H1 (cell line): Measurements from ENCODE around the gene GPC3. TPM values are rescaled to one million over a fixed set of nuclear protein-coding genes. Genes with fewer than 3 reads are reported as not detected.

Experiments used
- CTCF ChIA-PET: fragments of 300-600 bp; sonication (Branson Sonifier 250); formaldehyde crosslinking; loops from one replicate; lab custom pipeline; 2021; ENCODE audit not compliant: partially characterized antibody; lab: Charles Lee
- POLR2A ChIA-PET: fragments of 300-600 bp; sonication (Branson Sonifier 250); formaldehyde crosslinking; loops from one replicate; lab custom pipeline; 2021; ENCODE audit warnings: inconsistent platforms; ENCODE audit not compliant: partially characterized antibody; lab: Charles Lee
- DNase-seq, 2 experiments: peaks; one replicate each; pipeline versions ENCODE4 v3.0.0 to v3.0.0-alpha.2; 2010 to 2022; ENCODE audit warnings: low spot score in 2 of 2, low read depth in 1 of 2, mixed read lengths in 1 of 2
- FAIRE-seq: peaks from 2 replicates; lab custom pipeline; 2011; peaks lifted over from hg19 to GRCh38; lab: Jason Lieb, UNC
- H2AFZ ChIP-seq: 2 replicates; pipeline ENCODE4 v1.8.1; 2012; ENCODE audit warnings: low read length, inconsistent platforms
- H2AK5ac ChIP-seq: 2 replicates; pipeline ENCODE4 v1.6.1; 2013; ENCODE audit warnings: low read depth, low read length
- H2BK120ac ChIP-seq: replicated peaks from 2 replicates; pipeline ENCODE3; 2013; ENCODE audit warnings: low read depth, low read length, inconsistent platforms
- H2BK12ac ChIP-seq: 2 replicates; pipeline ENCODE4 v1.6.1; 2013; ENCODE audit warnings: low read depth, low read length
- H2BK15ac ChIP-seq: 2 replicates; pipeline ENCODE4 v1.6.1; 2013; ENCODE audit warnings: low read length
- H2BK20ac ChIP-seq: 2 replicates; pipeline ENCODE4 v1.6.1; 2013; ENCODE audit warnings: low read length
- H2BK5ac ChIP-seq: 2 replicates; pipeline ENCODE4 v1.6.1; 2013; ENCODE audit warnings: low read depth, low read length
- H3K14ac ChIP-seq: 2 replicates; pipeline ENCODE4 v1.6.1; 2013; ENCODE audit warnings: inconsistent platforms; ENCODE audit not compliant: insufficient read length
- H3K18ac ChIP-seq: 2 replicates; pipeline ENCODE4 v1.6.1; 2013; ENCODE audit warnings: low read length; ENCODE audit errors: extremely low read depth
- H3K23ac ChIP-seq: 2 replicates; pipeline ENCODE4 v1.6.1; 2013; ENCODE audit warnings: inconsistent platforms; ENCODE audit not compliant: insufficient read length
- H3K23me2 ChIP-seq: 2 replicates; pipeline ENCODE4 v1.6.1; 2013; ENCODE audit warnings: low read depth, low read length
- H3K27ac ChIP-seq: 2 replicates; pipeline ENCODE4 v1.6.1; 2011; ENCODE audit warnings: low read depth, low read length, inconsistent platforms
- H3K27me3 ChIP-seq, 4 experiments: replicated peaks in 1 of 4; 1 replicate in 1 of 4; 2 replicates in 3 of 4; pipeline versions ENCODE4 v1.6.1 to v1.8.1; 2011 to 2013; ENCODE audit warnings: low read length in 3 of 4, mild to moderate bottlenecking in 3 of 4, inconsistent platforms in 2 of 4, mixed read lengths in 2 of 4, moderate library complexity in 1 of 4; ENCODE audit not compliant: control insufficient read depth in 3 of 4, insufficient read depth in 3 of 4; ENCODE audit errors: extremely low read depth in 1 of 4
- H3K36me3 ChIP-seq, 4 experiments: 2 replicates each; pipeline versions ENCODE4 v1.6.1 to v1.8.1; 2011 to 2013; ENCODE audit warnings: mild to moderate bottlenecking in 4 of 4, low read length in 3 of 4, moderate library complexity in 2 of 4, control low read depth in 1 of 4, inconsistent platforms in 1 of 4; ENCODE audit not compliant: insufficient read depth in 4 of 4, control insufficient read depth in 2 of 4
- H3K4ac ChIP-seq: replicated peaks from 2 replicates; pipeline ENCODE3; 2013; ENCODE audit warnings: low read length, low read depth, mixed read lengths, inconsistent platforms; ENCODE audit not compliant: insufficient read length
- H3K4me1 ChIP-seq, 4 experiments: replicated peaks in 1 of 4; 1 replicate in 1 of 4; 2 replicates in 3 of 4; pipeline versions ENCODE4 v1.6.1 to v1.8.1; 2011 to 2013; ENCODE audit warnings: low read length in 3 of 4, inconsistent platforms in 2 of 4, mixed read lengths in 1 of 4; ENCODE audit not compliant: insufficient read depth in 4 of 4, control insufficient read depth in 3 of 4
- H3K4me2 ChIP-seq, 2 experiments: 2 replicates each; pipeline versions ENCODE4 v1.6.1 to v1.8.1; 2011 to 2013; ENCODE audit warnings: low read depth in 2 of 2, low read length in 2 of 2, control low read depth in 1 of 2, inconsistent platforms in 1 of 2, mild to moderate bottlenecking in 1 of 2; ENCODE audit not compliant: insufficient read depth in 1 of 2
- H3K4me3 ChIP-seq, 4 experiments: fragments of 200-600, 300-600 bp in 1 of 4; sonication (generic), shearing (Covaris generic), sonication (Bioruptor Twin) in 1 of 4; 2 replicates each; pipeline versions ENCODE4 v1.5.1 to v1.8.1; 2011 to 2016; ENCODE audit warnings: low read length in 4 of 4, low read depth in 3 of 4, control low read depth in 2 of 4, inconsistent platforms in 2 of 4, mild to moderate bottlenecking in 2 of 4, mixed read lengths in 1 of 4, moderate library complexity in 1 of 4; ENCODE audit not compliant: insufficient read depth in 2 of 4; ENCODE audit errors: extremely low read depth in 1 of 4
- H3K56ac ChIP-seq: replicated peaks from 2 replicates; pipeline ENCODE3; 2013; ENCODE audit warnings: low read depth, mild to moderate bottlenecking, mixed read lengths, low read length, inconsistent platforms; ENCODE audit not compliant: insufficient read length
- H3K79me1 ChIP-seq: 2 replicates; pipeline ENCODE4 v1.6.1; 2013; ENCODE audit warnings: low read depth, low read length, control low read depth
- H3K79me2 ChIP-seq, 2 experiments: 2 replicates each; pipeline versions ENCODE4 v1.6.1 to v1.8.1; 2012 to 2013; ENCODE audit warnings: low read length in 2 of 2, mild to moderate bottlenecking in 2 of 2, inconsistent platforms in 1 of 2; ENCODE audit not compliant: insufficient read depth in 2 of 2, control insufficient read depth in 1 of 2
- H3K9ac ChIP-seq, 4 experiments: replicated peaks in 1 of 4; 1 replicate in 1 of 4; 2 replicates in 3 of 4; pipeline versions ENCODE4 v1.6.1 to v1.8.1; 2011 to 2013; ENCODE audit warnings: low read depth in 3 of 4, low read length in 3 of 4, control low read depth in 2 of 4, mild to moderate bottlenecking in 2 of 4, moderate library complexity in 2 of 4, inconsistent platforms in 1 of 4; ENCODE audit errors: extremely low read depth in 1 of 4
- H3K9me3 ChIP-seq, 2 experiments: 2 replicates each; pipeline versions ENCODE4 v1.6.1 to v1.8.1; 2012 to 2013; ENCODE audit warnings: mild to moderate bottlenecking in 2 of 2, moderate library complexity in 2 of 2, control low read depth in 1 of 2, inconsistent platforms in 1 of 2, low read depth in 1 of 2, low read length in 1 of 2, mixed read lengths in 1 of 2; ENCODE audit not compliant: insufficient read depth in 2 of 2
- H4K20me1 ChIP-seq, 2 experiments: replicated peaks in 1 of 2; 2 replicates each; pipeline versions ENCODE3 to v1.8.1; 2011 to 2013; ENCODE audit warnings: inconsistent platforms in 2 of 2, low read length in 2 of 2, mild to moderate bottlenecking in 1 of 2; ENCODE audit not compliant: insufficient read depth in 2 of 2, control insufficient read depth in 1 of 2
- H4K5ac ChIP-seq: 2 replicates; pipeline ENCODE4 v1.6.1; 2013; ENCODE audit warnings: low read length, low read depth, mixed read lengths, inconsistent platforms; ENCODE audit not compliant: insufficient read length
- H4K8ac ChIP-seq: 2 replicates; pipeline ENCODE4 v1.8.0; 2013; ENCODE audit warnings: mild to moderate bottlenecking, moderate library complexity, low read length, inconsistent platforms; ENCODE audit not compliant: insufficient read depth; ENCODE audit errors: extremely low read depth
- H4K91ac ChIP-seq: replicated peaks from 2 replicates; pipeline ENCODE3; 2013; ENCODE audit warnings: low read length, mixed read lengths, inconsistent platforms; ENCODE audit not compliant: insufficient read length
- CHD2 ChIP-seq: IDR thresholded peaks from 2 replicates; pipeline ENCODE4 v1.6.1; 2012; ENCODE audit warnings: low read length, improper control_type of control experiment
- CTBP2 ChIP-seq: IDR thresholded peaks from 2 replicates; pipeline ENCODE4 v1.7.0; 2011; ENCODE audit warnings: borderline replicate concordance, mild to moderate bottlenecking, moderate library complexity, mixed read lengths, low read length; ENCODE audit not compliant: insufficient read depth, insufficient read length
- FOSL1 ChIP-seq: IDR thresholded peaks from 2 replicates; pipeline ENCODE4 v1.6.1; 2011; ENCODE audit warnings: mild to moderate bottlenecking, low read depth, low read length, moderate library complexity; ENCODE audit not compliant: insufficient read depth
- NRF1 ChIP-seq: IDR thresholded peaks from 2 replicates; pipeline ENCODE4 v1.6.1; 2011; ENCODE audit warnings: mild to moderate bottlenecking, low read depth, low read length, improper control_type of control experiment
- POU5F1 ChIP-seq: IDR thresholded peaks from 2 replicates; pipeline ENCODE4 v1.6.1; 2011; ENCODE audit warnings: low read depth, mild to moderate bottlenecking, low read length, moderate library complexity
- RAD21 ChIP-seq, 2 experiments: IDR thresholded peaks in 1 of 2; conservative IDR thresholded peaks in 1 of 2; 2 replicates each; pipeline ENCODE4 v1.6.1; 2011; ENCODE audit warnings: low read depth in 2 of 2, low read length in 2 of 2, improper control_type of control experiment in 1 of 2, inconsistent platforms in 1 of 2, mild to moderate bottlenecking in 1 of 2, moderate library complexity in 1 of 2
- RXRA ChIP-seq: IDR thresholded peaks from 2 replicates; pipeline ENCODE4 v1.6.1; 2011; ENCODE audit warnings: low read depth, mild to moderate bottlenecking, low read length, moderate library complexity; ENCODE audit not compliant: insufficient read depth
- SP1 ChIP-seq: IDR thresholded peaks from 2 replicates; pipeline ENCODE4 v1.6.1; 2011; ENCODE audit warnings: low read depth, low read length
- WGBS, 2 experiments: shearing (Covaris generic) in 1 of 2; methylation state at CpG; one replicate each; pipeline versions ENCODE4 v1.1.6 to v1.1.7; 2013 to 2015; ENCODE audit warnings: low lambda C conversion rate in 2 of 2, mixed read lengths in 2 of 2, inconsistent platforms in 1 of 2, low coverage in 1 of 2, missing lambda C conversion rate in 1 of 2; ENCODE audit not compliant: insufficient replicate concordance in 2 of 2, insufficient coverage in 1 of 2, insufficient read length in 1 of 2; ENCODE audit errors: extremely low coverage in 1 of 2, missing lambda C conversion rate in 1 of 2; 5-methylcytosine and 5-hydroxymethylcytosine counted together
- polyA plus RNA-seq, 7 experiments: library from polyadenylated mRNA; depleted of rRNA in 3 of 7; stranded (reverse) in 5 of 7; unstranded in 2 of 7; fragments of >200 nt in 5 of 7; fragments of 200-250 nt in 2 of 7; gene quantifications; 1 replicate in 5 of 7; 2 replicates in 1 of 7; 4 replicates in 1 of 7; pipeline versions ENCODE4 v1.2.1 to v1.2.3, GENCODE V29; 2011 to 2013; ENCODE audit warnings: missing spikeins in 2 of 7, mixed read lengths in 2 of 7
- total RNA-seq: library from RNA; stranded (reverse); fragmentation: NEBNext Ultra II Directional; extraction: Animal tissue kit (Norgen Biotek cat#: 25700); gene quantifications from 2 replicates; pipeline ENCODE4 v1.2.1, GENCODE V29; 2021
- TF ChIP-seq, protein P1 (sequence below): IDR thresholded peaks from 2 replicates; pipeline ENCODE4 v1.6.1; 2012; ENCODE audit warnings: inconsistent platforms
- TF ChIP-seq, protein P2 (sequence below), 3 experiments: IDR thresholded peaks; 1 replicate in 2 of 3; 2 replicates in 1 of 3; pipeline versions ENCODE4 v1.5.1 to v1.6.1; 2011; ENCODE audit warnings: low read length in 3 of 3, mild to moderate bottlenecking in 3 of 3, inconsistent platforms in 2 of 3, low read depth in 1 of 3, moderate library complexity in 1 of 3; ENCODE audit not compliant: insufficient read depth in 1 of 3; ENCODE audit errors: control extremely low read depth in 1 of 3

GPC3 gene
- total and polyA plus RNA-seq, 2 of the 8 experiments (the other 6 are each of a cell fraction or from before 2014, with no cell fraction given), result 64.8 to 71.9 TPM

- Histone ChIP-seq H4K91ac (no peak overlapping the region), H2BK12ac (no peak overlapping the region), H2BK5ac (no peak overlapping the region), H3K4ac (no peak overlapping the region), H3K36me3 (no peaks in the 10 kb centered on the region), H3K79me2 (no peaks in the 10 kb centered on the region; a peak in 1 of 4 replicates), H3K4me1 (no peaks in the 10 kb centered on the region; a peak in 1 of 7 replicates), H2AK5ac (no peak overlapping the region), H3K4me2 (no peak overlapping the region), H3K14ac (no peak overlapping the region), H4K20me1 (no peaks in the 10 kb centered on the region), H3K9me3 (no peaks in the 10 kb centered on the region), H3K23me2 (no peaks in the 10 kb centered on the region), H4K5ac (no peak overlapping the region), H3K23ac (no peak overlapping the region), H3K56ac (no peak overlapping the region), H4K8ac (no peak overlapping the region), H2BK120ac (no peak overlapping the region), H2AFZ (no peak overlapping the region), H3K4me3 (no peak overlapping the region), H3K18ac (no peak overlapping the region), H3K79me1 (no peaks in the 10 kb centered on the region), H2BK20ac (no peak overlapping the region), H3K27ac (no peak overlapping the region), H3K9ac (no peak overlapping the region), H2BK15ac (no peak overlapping the region), H3K27me3 (no peaks in the 10 kb centered on the region)
- DNase-seq, result no peak
- WGBS, 2 experiments, result 93% methylated on average over 2 of the region's 2 CpGs; no CpG with 5 or more reads in 1 of the 2 experiments
- CTCF ChIA-PET, result interaction anchor here (1.4 to 1.6 kb wide), 2 partner anchors 10 to 66 kb away, joined by 5 to 8 read pairs; no protein-coding TSS in a partner anchor
- POLR2A ChIA-PET, result no interaction called here
- no peak for FAIRE-seq
- TF ChIP-seq, protein P1, sequence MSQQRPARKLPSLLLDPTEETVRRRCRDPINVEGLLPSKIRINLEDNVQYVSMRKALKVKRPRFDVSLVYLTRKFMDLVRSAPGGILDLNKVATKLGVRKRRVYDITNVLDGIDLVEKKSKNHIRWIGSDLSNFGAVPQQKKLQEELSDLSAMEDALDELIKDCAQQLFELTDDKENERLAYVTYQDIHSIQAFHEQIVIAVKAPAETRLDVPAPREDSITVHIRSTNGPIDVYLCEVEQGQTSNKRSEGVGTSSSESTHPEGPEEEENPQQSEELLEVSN, result no peak
- TF ChIP-seq, protein P2, sequence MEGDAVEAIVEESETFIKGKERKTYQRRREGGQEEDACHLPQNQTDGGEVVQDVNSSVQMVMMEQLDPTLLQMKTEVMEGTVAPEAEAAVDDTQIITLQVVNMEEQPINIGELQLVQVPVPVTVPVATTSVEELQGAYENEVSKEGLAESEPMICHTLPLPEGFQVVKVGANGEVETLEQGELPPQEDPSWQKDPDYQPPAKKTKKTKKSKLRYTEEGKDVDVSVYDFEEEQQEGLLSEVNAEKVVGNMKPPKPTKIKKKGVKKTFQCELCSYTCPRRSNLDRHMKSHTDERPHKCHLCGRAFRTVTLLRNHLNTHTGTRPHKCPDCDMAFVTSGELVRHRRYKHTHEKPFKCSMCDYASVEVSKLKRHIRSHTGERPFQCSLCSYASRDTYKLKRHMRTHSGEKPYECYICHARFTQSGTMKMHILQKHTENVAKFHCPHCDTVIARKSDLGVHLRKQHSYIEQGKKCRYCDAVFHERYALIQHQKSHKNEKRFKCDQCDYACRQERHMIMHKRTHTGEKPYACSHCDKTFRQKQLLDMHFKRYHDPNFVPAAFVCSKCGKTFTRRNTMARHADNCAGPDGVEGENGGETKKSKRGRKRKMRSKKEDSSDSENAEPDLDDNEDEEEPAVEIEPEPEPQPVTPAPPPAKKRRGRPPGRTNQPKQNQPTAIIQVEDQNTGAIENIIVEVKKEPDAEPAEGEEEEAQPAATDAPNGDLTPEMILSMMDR (IDR thresholded peaks at IDR 0.05; ENCODE audit: control extremely low read depth in 1 of 3, insufficient read depth in 1 of 3, low read depth in 1 of 3, low read length in 3 of 3), result no peak
- TF ChIP-seq RXRA (no peak), FOSL1 (no peak), CHD2 (no peak), RAD21 (IDR thresholded peaks at IDR 0.05 in 1 of 2, conservative IDR thresholded peaks at IDR 0.05 in 1 of 2; ENCODE audit: low read depth in 2 of 2, low read length in 2 of 2) (no peak), SP1 (no peak), NRF1 (no peak), CTBP2 (no peak), POU5F1 (no peak)
These were observed 25.4 kb downstream of the GPC3 start for GRCh38 chrX:133959972-133960371.
